Glutamatergic neuron (in vitro differentiated cells): Measurements from ENCODE around the gene FARS2. TPM values are rescaled to one million over a fixed set of nuclear protein-coding genes. Genes with fewer than 3 reads are reported as not detected.

Source experiments
- DNase-seq: peaks from one replicate; pipeline ENCODE4 v3.0.0; 2022
- H3K27ac Mint-ChIP-seq: one replicate; pipeline ENCODE4 v1.8.0; 2020; ENCODE audit warnings: mild to moderate bottlenecking, mixed read lengths, inconsistent platforms; ENCODE audit not compliant: unreplicated experiment
- H3K27me3 Mint-ChIP-seq: one replicate; pipeline ENCODE4 v1.8.0; 2020; ENCODE audit warnings: mild to moderate bottlenecking, moderate library complexity, mixed read lengths, inconsistent platforms; ENCODE audit not compliant: unreplicated experiment
- H3K36me3 Mint-ChIP-seq: one replicate; pipeline ENCODE4 v1.8.0; 2020; ENCODE audit warnings: mild to moderate bottlenecking, mixed read lengths, inconsistent platforms; ENCODE audit not compliant: unreplicated experiment
- H3K4me1 Mint-ChIP-seq: one replicate; pipeline ENCODE4 v1.8.0; 2020; ENCODE audit warnings: mild to moderate bottlenecking, low read depth, mixed read lengths, inconsistent platforms; ENCODE audit not compliant: unreplicated experiment
- H3K4me3 Mint-ChIP-seq: one replicate; pipeline ENCODE4 v1.8.0; 2020; ENCODE audit warnings: mild to moderate bottlenecking, mixed read lengths, inconsistent platforms; ENCODE audit not compliant: unreplicated experiment
- H3K9me3 Mint-ChIP-seq: one replicate; pipeline ENCODE4 v1.8.0; 2020; ENCODE audit warnings: mild to moderate bottlenecking, moderate library complexity, mixed read lengths, inconsistent platforms; ENCODE audit not compliant: unreplicated experiment
- total RNA-seq: library from RNA; stranded (reverse); fragmentation: NEBNext Ultra II Directional; extraction: Animal tissue kit (Norgen Biotek cat#: 25700); gene quantifications from one replicate; pipeline ENCODE4 v1.2.1, GENCODE V29; 2021; ENCODE audit not compliant: unreplicated experiment
- TF ChIP-seq, protein P1 (sequence below): fragments of 200-600 bp; sonication (generic); IDR thresholded peaks from one replicate; pipeline ENCODE4 v1.5.0; 2021; ENCODE audit not compliant: partially characterized antibody, unreplicated experiment

The FARS2 gene
- total RNA-seq, 1 donor from 2014 or later, result 14.2 TPM

DNA sequence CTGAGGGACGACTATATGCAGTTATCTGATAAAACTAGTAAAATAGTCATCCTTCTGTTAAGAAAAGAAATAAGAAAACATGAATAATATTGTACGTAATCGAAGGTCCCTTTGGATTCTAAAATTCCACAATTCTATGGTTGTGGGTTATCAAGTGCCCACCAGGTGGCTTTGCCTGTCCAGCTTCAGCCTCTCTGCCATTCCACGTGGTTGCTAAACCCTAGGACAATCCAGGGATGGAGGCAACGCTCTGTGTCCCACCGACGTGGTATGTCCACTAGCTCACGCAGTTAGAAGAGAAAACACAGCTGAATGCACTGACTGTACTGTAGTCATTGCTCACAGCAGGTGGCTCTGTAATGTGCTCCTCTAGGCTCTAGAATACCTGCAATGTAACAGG is 349.3 kb downstream of the FARS2 start:
- DNase-seq, result no peak
- no peak overlapping the region for H3K27ac Mint-ChIP-seq

DNA sequence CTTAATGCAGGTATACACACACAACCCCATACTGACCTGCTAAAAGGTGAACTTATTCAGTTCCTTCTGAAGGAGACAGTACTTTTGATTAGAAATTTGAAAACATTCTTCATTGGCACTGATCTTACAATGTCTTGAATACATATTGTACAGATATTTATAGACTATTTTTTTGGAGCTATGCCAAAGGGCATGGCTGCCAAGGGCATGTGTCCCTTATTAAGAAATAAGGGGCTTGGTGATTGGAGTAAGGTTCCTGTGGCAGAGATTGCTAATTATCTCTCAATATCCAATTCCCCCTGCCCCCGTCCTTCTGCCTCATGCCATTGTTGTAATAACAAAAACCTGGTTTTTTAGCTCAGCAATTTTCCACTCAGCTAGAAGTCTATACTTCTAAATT is 355.9 kb downstream of the FARS2 start:
- no peak for DNase-seq
- no peak overlapping the region for H3K4me3 Mint-ChIP-seq
- no peak overlapping the region for H3K27ac Mint-ChIP-seq
- H3K27me3 Mint-ChIP-seq, result no peaks in the 10 kb centered on the region
- peaks cover 10% of the 10 kb centered on the region for H3K36me3 Mint-ChIP-seq
- H3K4me1 Mint-ChIP-seq, result no peaks in the 10 kb centered on the region
- peaks cover 2% of the 10 kb centered on the region for H3K9me3 Mint-ChIP-seq
- TF ChIP-seq, protein P1, sequence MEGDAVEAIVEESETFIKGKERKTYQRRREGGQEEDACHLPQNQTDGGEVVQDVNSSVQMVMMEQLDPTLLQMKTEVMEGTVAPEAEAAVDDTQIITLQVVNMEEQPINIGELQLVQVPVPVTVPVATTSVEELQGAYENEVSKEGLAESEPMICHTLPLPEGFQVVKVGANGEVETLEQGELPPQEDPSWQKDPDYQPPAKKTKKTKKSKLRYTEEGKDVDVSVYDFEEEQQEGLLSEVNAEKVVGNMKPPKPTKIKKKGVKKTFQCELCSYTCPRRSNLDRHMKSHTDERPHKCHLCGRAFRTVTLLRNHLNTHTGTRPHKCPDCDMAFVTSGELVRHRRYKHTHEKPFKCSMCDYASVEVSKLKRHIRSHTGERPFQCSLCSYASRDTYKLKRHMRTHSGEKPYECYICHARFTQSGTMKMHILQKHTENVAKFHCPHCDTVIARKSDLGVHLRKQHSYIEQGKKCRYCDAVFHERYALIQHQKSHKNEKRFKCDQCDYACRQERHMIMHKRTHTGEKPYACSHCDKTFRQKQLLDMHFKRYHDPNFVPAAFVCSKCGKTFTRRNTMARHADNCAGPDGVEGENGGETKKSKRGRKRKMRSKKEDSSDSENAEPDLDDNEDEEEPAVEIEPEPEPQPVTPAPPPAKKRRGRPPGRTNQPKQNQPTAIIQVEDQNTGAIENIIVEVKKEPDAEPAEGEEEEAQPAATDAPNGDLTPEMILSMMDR, result no peak

More for the DNA sequence above, 349.3 kb downstream of the FARS2 start:
- no peaks in the 10 kb centered on the region for H3K4me1 Mint-ChIP-seq
- TF ChIP-seq, protein P1, result no peak
- peaks cover 10% of the 10 kb centered on the region for H3K36me3 Mint-ChIP-seq
- peaks cover 2% of the 10 kb centered on the region for H3K9me3 Mint-ChIP-seq
- H3K4me3 Mint-ChIP-seq, result no peak overlapping the region
- H3K27me3 Mint-ChIP-seq, result no peaks in the 10 kb centered on the region

DNA sequence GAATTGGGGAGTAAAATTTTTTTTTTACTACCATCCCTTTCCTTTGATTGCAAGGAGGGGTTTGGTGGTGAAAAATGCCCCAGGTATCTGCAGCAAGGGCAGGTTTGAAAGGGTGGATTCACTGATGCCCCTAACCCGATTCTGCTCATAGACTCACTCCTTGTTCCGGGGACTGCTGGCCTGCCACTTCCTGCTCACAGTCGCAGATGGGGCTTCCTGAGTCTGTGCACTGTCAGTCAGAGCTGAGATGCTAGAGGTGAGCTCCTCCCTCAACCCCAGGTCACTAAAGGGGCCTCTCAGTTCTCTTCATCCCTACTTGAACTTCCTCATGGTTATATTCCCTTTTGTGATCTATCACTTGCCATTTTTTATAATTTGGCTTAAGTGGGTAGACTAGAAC is 357.9 kb downstream of the FARS2 start:
- DNase-seq, result no peak
- H3K27ac Mint-ChIP-seq, result no peak overlapping the region
- TF ChIP-seq, protein P1, result no peak
- H3K9me3 Mint-ChIP-seq, result peaks cover 2% of the 10 kb centered on the region
- no peaks in the 10 kb centered on the region for H3K27me3 Mint-ChIP-seq
- H3K4me3 Mint-ChIP-seq, result no peak overlapping the region
- H3K36me3 Mint-ChIP-seq, result peaks cover 10% of the 10 kb centered on the region
- no peaks in the 10 kb centered on the region for H3K4me1 Mint-ChIP-seq

DNA sequence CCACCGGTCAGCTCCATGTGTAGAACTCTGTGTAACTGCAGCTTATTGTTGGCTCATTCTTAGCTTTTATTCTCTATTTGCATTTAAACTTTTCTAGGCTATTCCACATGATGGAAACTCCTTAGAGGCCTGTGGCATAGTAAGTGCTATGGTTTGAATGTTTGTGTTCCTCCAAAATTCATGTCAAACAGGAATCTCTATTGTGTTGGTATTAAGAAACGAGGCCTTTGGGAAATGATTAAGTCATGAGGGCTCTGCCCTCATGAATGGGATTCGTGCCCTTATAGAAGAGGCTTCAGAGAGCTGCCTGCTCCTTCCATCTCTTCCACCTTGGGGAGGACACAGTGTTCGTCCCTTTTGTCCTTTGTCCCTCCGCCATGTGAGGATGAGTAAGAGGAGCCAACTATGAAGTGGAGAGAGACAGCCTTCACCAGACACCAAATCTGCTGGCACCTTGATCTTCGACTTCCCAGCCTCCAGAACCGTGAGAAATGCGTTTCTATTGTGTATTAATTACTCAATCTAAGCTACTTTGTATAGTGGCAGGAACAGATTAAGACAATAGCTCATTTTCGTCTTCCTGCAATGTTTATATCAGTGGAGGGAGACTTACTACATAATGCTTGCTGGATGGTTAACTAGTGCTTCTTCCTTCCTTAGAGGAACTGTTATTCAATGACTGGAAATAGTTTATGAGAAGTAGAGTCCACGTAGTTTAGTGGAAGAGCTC is 361.1 kb downstream of the FARS2 start:
- no peak for DNase-seq
- H3K4me1 Mint-ChIP-seq, result peaks cover 5% of the 10 kb centered on the region
- no peak overlapping the region for H3K27ac Mint-ChIP-seq

DNA sequence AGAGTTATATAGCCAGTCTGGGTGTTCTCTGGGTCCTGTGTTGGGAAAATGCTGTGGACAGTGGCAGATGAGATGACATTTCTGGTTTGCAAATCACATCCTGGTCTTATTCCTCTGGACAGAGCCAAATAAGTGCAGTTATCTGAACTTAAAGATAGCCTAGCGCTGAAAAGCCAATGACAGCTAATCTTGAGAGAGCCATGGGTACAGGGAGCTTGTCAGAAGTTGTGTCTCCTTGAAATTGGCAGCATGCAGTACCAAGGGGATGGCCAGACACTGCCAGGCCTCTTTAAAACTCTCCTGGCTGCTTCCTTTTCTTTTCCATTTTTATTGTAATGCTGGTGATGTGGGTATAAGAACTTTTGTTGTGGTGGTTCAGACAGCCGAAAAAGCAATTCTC is 362.5 kb downstream of the FARS2 start:
- no peak overlapping the region for H3K4me3 Mint-ChIP-seq
- no peaks in the 10 kb centered on the region for H3K27me3 Mint-ChIP-seq
- H3K4me1 Mint-ChIP-seq, result peaks cover 7% of the 10 kb centered on the region
- H3K36me3 Mint-ChIP-seq, result no peaks in the 10 kb centered on the region
- H3K9me3 Mint-ChIP-seq, result no peaks in the 10 kb centered on the region
- no peak for DNase-seq
- TF ChIP-seq, protein P1, result no peak
- no peak overlapping the region for H3K27ac Mint-ChIP-seq

More for the DNA sequence above, 361.1 kb downstream of the FARS2 start:
- H3K36me3 Mint-ChIP-seq, result no peaks in the 10 kb centered on the region
- TF ChIP-seq, protein P1, result no peak
- no peaks in the 10 kb centered on the region for H3K27me3 Mint-ChIP-seq
- no peak overlapping the region for H3K4me3 Mint-ChIP-seq
- no peaks in the 10 kb centered on the region for H3K9me3 Mint-ChIP-seq
